GM12892 (cell line): ENCODE data around the gene SCAPER.

ENCODE experiments used
- POLR2A ChIP-seq: IDR thresholded peaks from 2 replicates; pipeline ENCODE4 v1.6.1; 2011; ENCODE audit warnings: low read depth, low read length, control low read depth
- POLR2AphosphoS5 ChIP-seq: IDR thresholded peaks from 2 replicates; pipeline ENCODE4 v1.6.1; 2011; ENCODE audit warnings: low read depth, low read length, control low read depth
- TAF1 ChIP-seq: IDR thresholded peaks from 2 replicates; pipeline ENCODE4 v1.6.1; 2011; ENCODE audit warnings: low read depth, mild to moderate bottlenecking, control low read depth, low read length, borderline replicate concordance

GRCh38 chr15:76626611-76627010, 278.5 kb downstream of the SCAPER start:
- TF ChIP-seq POLR2AphosphoS5 (no peak), POLR2A (no peak), TAF1 (no peak)
